ENCODE measurements around the gene BGN.

BGN gene

DNA sequence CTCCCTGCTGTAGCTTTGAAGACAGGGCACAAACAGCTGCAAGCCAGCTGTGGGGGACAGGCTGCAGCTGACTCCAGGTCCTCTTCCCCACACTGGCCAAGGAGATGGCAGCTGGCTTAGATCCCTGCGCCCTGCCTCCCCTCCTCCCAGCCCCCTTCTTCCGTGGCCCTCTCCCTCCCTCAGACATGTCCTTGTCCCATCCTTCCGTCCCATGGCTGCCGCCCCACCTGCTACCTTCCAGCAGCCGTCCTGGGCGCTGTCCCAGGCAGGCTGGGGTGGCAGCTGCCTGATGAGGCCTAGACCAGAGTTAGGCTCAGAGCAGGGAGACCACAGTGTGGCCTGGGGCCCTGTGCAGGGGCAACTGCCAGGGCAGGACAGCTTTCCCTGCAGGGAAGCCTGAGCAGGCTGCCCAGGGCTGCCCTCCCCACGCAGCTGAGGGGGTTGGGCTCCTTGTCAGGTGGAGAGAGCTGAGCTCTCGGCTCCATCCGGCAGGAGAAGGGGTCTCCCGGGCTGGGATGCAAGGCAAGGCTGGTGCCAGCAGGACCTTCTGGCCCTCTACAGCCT lies 3.3 kb upstream of the BGN start:
- POLR2A ChIA-PET, result interaction anchor here (1.3 kb wide), 1 partner anchor 15 kb away, joined by 7 read pairs; no protein-coding TSS in a partner anchor
- no peak overlapping the region for H3K4me3 ChIP-seq (ENCODE audit: low read depth, low read length)
- TF ChIP-seq, protein P1, sequence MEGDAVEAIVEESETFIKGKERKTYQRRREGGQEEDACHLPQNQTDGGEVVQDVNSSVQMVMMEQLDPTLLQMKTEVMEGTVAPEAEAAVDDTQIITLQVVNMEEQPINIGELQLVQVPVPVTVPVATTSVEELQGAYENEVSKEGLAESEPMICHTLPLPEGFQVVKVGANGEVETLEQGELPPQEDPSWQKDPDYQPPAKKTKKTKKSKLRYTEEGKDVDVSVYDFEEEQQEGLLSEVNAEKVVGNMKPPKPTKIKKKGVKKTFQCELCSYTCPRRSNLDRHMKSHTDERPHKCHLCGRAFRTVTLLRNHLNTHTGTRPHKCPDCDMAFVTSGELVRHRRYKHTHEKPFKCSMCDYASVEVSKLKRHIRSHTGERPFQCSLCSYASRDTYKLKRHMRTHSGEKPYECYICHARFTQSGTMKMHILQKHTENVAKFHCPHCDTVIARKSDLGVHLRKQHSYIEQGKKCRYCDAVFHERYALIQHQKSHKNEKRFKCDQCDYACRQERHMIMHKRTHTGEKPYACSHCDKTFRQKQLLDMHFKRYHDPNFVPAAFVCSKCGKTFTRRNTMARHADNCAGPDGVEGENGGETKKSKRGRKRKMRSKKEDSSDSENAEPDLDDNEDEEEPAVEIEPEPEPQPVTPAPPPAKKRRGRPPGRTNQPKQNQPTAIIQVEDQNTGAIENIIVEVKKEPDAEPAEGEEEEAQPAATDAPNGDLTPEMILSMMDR (IDR thresholded peaks at IDR 0.05; ENCODE audit: insufficient read depth, low read length, missing control alignments), result no peak
- CTCF ChIA-PET, result interaction anchor here (0.8 to 8.1 kb wide), 6 partner anchors 9 to 33 kb away, joined by 3 to 90 read pairs (median 5); partner anchors contain the start of gene HAUS7
- no peak for DNase-seq (ENCODE audit: low read depth, low spot score)

- CTCF ChIA-PET, result interaction anchor here (1.2 to 8.1 kb wide), 4 partner anchors 15 to 31 kb away, joined by 3 to 90 read pairs (median 9); partner anchors contain the start of gene HAUS7
- TF ChIP-seq, protein P1 (IDR thresholded peaks at IDR 0.05; ENCODE audit: insufficient read depth, low read length, missing control alignments), result no peak
- no peak for DNase-seq (ENCODE audit: low read depth, low spot score)
- H3K4me3 ChIP-seq (ENCODE audit: low read depth, low read length), result no peak overlapping the region
- POLR2A ChIA-PET, result interaction anchor here (1.3 kb wide), 1 partner anchor 16 kb away, joined by 7 read pairs; no protein-coding TSS in a partner anchor
These were observed 2.9 kb upstream of the BGN start for GRCh38 chrX:153491918-153492317.

DNA sequence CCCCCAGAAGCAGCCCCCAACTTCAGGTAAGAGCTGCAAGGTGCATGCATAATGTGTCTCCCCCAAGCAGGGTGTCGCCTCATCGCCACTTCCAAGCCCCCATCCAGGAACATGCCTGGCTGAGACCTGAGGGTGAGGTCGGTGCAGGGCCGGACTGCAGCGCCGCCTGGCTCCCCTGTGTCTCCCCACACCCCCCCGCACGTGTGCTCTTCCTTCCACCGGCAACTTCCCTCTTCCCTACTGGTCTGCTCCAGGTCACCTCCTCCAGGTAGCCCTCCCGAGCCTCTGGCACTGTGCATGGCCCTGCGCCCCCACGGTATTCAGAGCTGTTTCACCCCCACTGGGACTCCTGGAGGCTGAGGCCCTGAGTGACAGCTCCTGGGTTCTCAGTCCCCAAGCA lies 2.2 kb upstream of the BGN start:
- POLR2A ChIA-PET, result interaction anchor here (1.3 kb wide), 1 partner anchor 16 kb away, joined by 7 read pairs; no protein-coding TSS in a partner anchor
- CTCF ChIA-PET, result interaction anchor here (1.8 to 8.1 kb wide), 2 partner anchors 15 to 21 kb away, joined by 12 to 90 read pairs; partner anchors contain the start of gene HAUS7
- TF ChIP-seq, protein P1 (IDR thresholded peaks at IDR 0.05; ENCODE audit: insufficient read depth, low read length, missing control alignments), result no peak
- no peak for DNase-seq (ENCODE audit: low read depth, low spot score)
- no peak overlapping the region for H3K4me3 ChIP-seq (ENCODE audit: low read depth, low read length)

DNA sequence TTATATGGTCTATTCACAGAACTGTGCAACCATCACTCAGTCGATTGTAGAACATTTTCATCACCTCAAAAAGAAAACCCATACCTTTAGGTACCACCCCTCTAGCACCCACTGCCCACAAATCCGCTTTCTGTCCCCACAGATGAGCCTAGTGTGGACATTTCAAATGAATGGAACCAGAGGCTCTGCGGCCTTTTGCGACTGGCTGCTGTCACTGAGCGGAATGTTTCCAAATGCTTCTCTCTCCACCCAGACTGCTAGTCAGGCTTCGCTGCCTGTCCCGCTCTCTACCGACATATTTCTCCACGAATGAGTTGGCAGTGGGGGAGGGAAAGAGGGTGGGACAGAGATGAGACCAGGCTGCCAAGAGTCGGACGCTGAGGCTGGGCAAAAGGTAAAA lies 1.7 kb upstream of the BGN start:
- H3K4me3 ChIP-seq (ENCODE audit: low read depth, low read length), result no peak overlapping the region
- TF ChIP-seq, protein P1 (IDR thresholded peaks at IDR 0.05; ENCODE audit: insufficient read depth, low read length, missing control alignments), result no peak
- POLR2A ChIA-PET, result no interaction called here
- no peak for DNase-seq (ENCODE audit: low read depth, low spot score)
- CTCF ChIA-PET, result interaction anchor here (1.1 to 8.1 kb wide), 5 partner anchors 13 to 551 kb away, joined by 3 to 90 read pairs (median 21); partner anchors contain the start of gene HAUS7

DNA sequence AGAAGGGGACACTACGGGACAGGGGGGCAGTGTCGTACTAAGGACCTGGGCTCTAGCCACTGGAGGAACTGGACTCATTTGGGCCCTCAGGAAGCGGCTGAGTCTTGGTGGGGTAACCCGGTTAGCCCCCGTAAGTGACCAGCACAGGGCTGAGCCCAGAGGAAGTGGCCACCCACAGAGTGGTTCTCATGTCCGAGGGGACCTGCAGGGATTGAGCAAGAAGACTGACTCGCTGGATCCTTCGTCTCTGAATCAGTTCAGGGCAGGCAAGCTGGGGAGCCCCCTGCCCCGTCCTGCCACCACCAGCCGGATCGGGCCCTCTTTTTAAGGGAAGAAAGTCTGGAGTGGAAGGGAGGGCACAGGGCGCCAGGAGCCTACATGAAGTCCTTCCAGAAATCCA lies 719 bp upstream of the BGN start:
- POLR2A ChIA-PET, result interaction anchor here (0.7 to 0.8 kb wide), 2 partner anchors 17 to 20 kb away, joined by 4 read pairs; no protein-coding TSS in a partner anchor
- CTCF ChIA-PET, result interaction anchor here (1.1 to 8.1 kb wide), 6 partner anchors 12 to 552 kb away, joined by 3 to 90 read pairs (median 13); partner anchors contain the start of gene HAUS7
- DNase-seq (ENCODE audit: low read depth, low spot score), result no peak
- peak overlapping the region; percentile 72 for H3K4me3 ChIP-seq (ENCODE audit: low read depth, low read length)
- TF ChIP-seq, protein P1 (IDR thresholded peaks at IDR 0.05; ENCODE audit: insufficient read depth, low read length, missing control alignments), result no peak

GRCh38 chrX:153495362-153495751 lies 577 bp downstream of the BGN start:
- TF ChIP-seq, protein P1 (IDR thresholded peaks at IDR 0.05; ENCODE audit: insufficient read depth, low read length, missing control alignments), result no peak
- CTCF ChIA-PET, result interaction anchor here (0.9 to 8.1 kb wide), 8 partner anchors 11 to 554 kb away, joined by 3 to 90 read pairs (median 6); partner anchors contain the start of gene HAUS7

More at GRCh38 chrX:153495362-153495751, 577 bp downstream of the BGN start:
- DNase-seq (ENCODE audit: low read depth, low spot score), result no peak
- peak overlapping the region; percentile 72 for H3K4me3 ChIP-seq (ENCODE audit: low read depth, low read length)
- POLR2A ChIA-PET, result interaction anchor here (0.8 to 1.6 kb wide), 3 partner anchors 10 to 26 kb away, joined by 3 to 15 read pairs (median 4); partner anchors contain the start of gene HAUS7

Data from AG04449 (cell line).